Measurements from ENCODE around the gene CDH4.

Gene CDH4

GRCh38 chr20:61762886-61763739 lies 511.1 kb downstream of the CDH4 start:
- Histone ChIP-seq H3K4me3 (ENCODE audit: insufficient read depth, low read length, poor library complexity, severe bottlenecking) (no peak overlapping the region), H3K4me2 (ENCODE audit: low read depth, low read length, poor library complexity, severe bottlenecking) (no peak overlapping the region), H3K9me3 (ENCODE audit: insufficient read depth, low read length) (no peaks in the 10 kb centered on the region), H3F3A (ENCODE audit: insufficient read depth) (no peaks in the 10 kb centered on the region), H3K9ac (ENCODE audit: low read length) (no peak overlapping the region), H2AFZ (ENCODE audit: low read depth, low read length, severe bottlenecking) (no peak overlapping the region), H3K36me3 (ENCODE audit: low read length) (no peaks in the 10 kb centered on the region), H3K27ac (ENCODE audit: low read depth, low read length) (no peak overlapping the region), H4K20me1 (ENCODE audit: low read depth, low read length) (no peaks in the 10 kb centered on the region), H3K27me3 (ENCODE audit: low read length) (no peaks in the 10 kb centered on the region), H3K79me2 (ENCODE audit: insufficient read depth, low read length) (no peaks in the 10 kb centered on the region), H3K9me2 (replicated peaks; ENCODE audit: insufficient read depth, low read length) (no peaks in the 10 kb centered on the region)
- no peak for TF ChIP-seq CTCF (IDR thresholded peaks at IDR 0.05; ENCODE audit: insufficient read depth, low read length, poor library complexity, severe bottlenecking)
- no peak for TF ChIP-seq EZH2phosphoT487 (conservative IDR thresholded peaks at IDR 0.05; ENCODE audit: low read length)

DNA sequence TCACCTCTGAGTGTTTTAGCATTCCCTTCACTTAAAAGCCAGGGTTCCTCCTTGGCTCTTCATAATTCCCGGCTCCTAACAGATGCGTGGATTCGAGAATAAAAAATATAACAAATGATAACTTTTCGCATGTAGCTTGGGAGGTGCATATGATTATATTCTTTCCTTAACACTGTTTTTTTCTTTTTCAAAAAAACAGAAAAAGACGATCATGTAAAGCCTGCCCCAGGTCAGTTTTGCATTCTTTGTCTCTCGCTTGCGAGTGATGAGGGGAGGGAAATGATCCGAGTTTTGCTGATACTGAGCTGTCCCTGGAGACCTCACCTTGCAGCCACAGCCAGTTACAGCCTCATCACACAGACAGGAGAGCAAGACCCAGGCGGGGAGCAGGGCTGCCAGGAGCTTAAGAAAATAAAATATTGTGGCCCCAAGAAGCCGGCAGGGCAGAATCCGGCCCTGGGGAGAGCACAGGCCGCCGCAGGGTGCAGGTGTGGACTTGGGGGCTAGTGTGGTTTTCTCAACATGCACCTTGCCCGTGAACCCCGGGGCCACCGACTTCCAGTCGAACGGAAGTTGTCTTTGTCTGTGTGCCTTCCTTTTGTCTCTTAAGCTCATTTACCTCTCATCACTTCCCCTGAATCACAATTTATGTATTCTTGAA lies 511.8 kb downstream of the CDH4 start:
- no peaks in the 10 kb centered on the region for H3K9me3 ChIP-seq (ENCODE audit: insufficient read depth, low read length)
- no peak overlapping the region for H3K4me3 ChIP-seq (ENCODE audit: insufficient read depth, low read length, poor library complexity, severe bottlenecking)
- no peaks in the 10 kb centered on the region for H3K79me2 ChIP-seq (ENCODE audit: insufficient read depth, low read length)
- H3K9ac ChIP-seq (ENCODE audit: low read length), result no peak overlapping the region
- no peak for TF ChIP-seq EZH2phosphoT487 (conservative IDR thresholded peaks at IDR 0.05; ENCODE audit: low read length)
- no peak for TF ChIP-seq CTCF (IDR thresholded peaks at IDR 0.05; ENCODE audit: insufficient read depth, low read length, poor library complexity, severe bottlenecking)
- H3F3A ChIP-seq (ENCODE audit: insufficient read depth), result no peaks in the 10 kb centered on the region
- H3K4me2 ChIP-seq (ENCODE audit: low read depth, low read length, poor library complexity, severe bottlenecking), result no peak overlapping the region
- H3K36me3 ChIP-seq (ENCODE audit: low read length), result no peaks in the 10 kb centered on the region
- no peak overlapping the region for H3K27ac ChIP-seq (ENCODE audit: low read depth, low read length)
- H3K9me2 ChIP-seq (replicated peaks; ENCODE audit: insufficient read depth, low read length), result no peaks in the 10 kb centered on the region
- no peaks in the 10 kb centered on the region for H3K27me3 ChIP-seq (ENCODE audit: low read length)
- H4K20me1 ChIP-seq (ENCODE audit: low read depth, low read length), result no peaks in the 10 kb centered on the region
- H2AFZ ChIP-seq (ENCODE audit: low read depth, low read length, severe bottlenecking), result no peak overlapping the region

DNA sequence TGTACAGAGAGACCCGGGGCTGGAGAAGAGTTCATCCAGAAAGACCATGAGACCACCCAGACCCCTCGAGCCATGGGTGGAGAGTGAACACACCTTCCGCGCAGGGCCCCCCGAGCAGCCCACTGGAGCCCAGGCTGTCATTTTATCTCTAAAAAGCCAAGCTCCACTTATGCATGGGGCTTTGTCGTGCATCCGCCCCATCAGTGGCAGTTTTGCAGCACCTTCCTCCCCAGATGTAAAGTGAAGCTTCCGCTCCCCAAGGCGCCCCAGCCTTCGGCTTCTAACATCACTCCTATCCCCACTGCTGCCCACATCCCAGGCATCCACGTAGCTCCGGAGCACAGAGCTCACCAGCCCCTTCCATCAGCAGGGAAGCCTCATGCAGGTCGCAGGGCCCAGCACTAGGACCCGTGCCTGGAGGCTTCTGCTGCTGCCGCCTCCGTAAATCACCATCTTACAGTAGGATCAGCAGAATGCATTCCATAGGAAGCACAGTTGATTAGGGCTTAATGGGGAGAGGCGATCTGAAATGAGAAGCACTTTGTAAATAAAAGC lies 512.5 kb downstream of the CDH4 start:
- Histone ChIP-seq H3K27me3 (ENCODE audit: low read length) (no peaks in the 10 kb centered on the region), H3K9me3 (ENCODE audit: insufficient read depth, low read length) (no peaks in the 10 kb centered on the region), H3K79me2 (ENCODE audit: insufficient read depth, low read length) (no peaks in the 10 kb centered on the region)

More for the DNA sequence above, 512.5 kb downstream of the CDH4 start:
- Histone ChIP-seq H3K36me3 (ENCODE audit: low read length) (no peaks in the 10 kb centered on the region), H3K4me3 (ENCODE audit: insufficient read depth, low read length, poor library complexity, severe bottlenecking) (no peak overlapping the region), H3K4me2 (ENCODE audit: low read depth, low read length, poor library complexity, severe bottlenecking) (no peak overlapping the region), H3F3A (ENCODE audit: insufficient read depth) (no peaks in the 10 kb centered on the region), H4K20me1 (ENCODE audit: low read depth, low read length) (no peaks in the 10 kb centered on the region), H3K9me2 (replicated peaks; ENCODE audit: insufficient read depth, low read length) (no peaks in the 10 kb centered on the region), H2AFZ (ENCODE audit: low read depth, low read length, severe bottlenecking) (no peak overlapping the region), H3K9ac (ENCODE audit: low read length) (no peak overlapping the region), H3K27ac (ENCODE audit: low read depth, low read length) (no peak overlapping the region)
- TF ChIP-seq CTCF (IDR thresholded peaks at IDR 0.05; ENCODE audit: insufficient read depth, low read length, poor library complexity, severe bottlenecking) (no peak), EZH2phosphoT487 (conservative IDR thresholded peaks at IDR 0.05; ENCODE audit: low read length) (no peak)
